ENCODE measurements around the gene PSG11. TPM values are rescaled to one million over a fixed set of nuclear protein-coding genes. Genes with fewer than 3 reads are reported as not detected.
"Not testable (repeated sequence)": the region's sequence is repeated elsewhere in the genome, so short reads cannot be mapped to it uniquely, and the experiment has no call there.

PSG11 gene
- not detected for total RNA-seq

DNA sequence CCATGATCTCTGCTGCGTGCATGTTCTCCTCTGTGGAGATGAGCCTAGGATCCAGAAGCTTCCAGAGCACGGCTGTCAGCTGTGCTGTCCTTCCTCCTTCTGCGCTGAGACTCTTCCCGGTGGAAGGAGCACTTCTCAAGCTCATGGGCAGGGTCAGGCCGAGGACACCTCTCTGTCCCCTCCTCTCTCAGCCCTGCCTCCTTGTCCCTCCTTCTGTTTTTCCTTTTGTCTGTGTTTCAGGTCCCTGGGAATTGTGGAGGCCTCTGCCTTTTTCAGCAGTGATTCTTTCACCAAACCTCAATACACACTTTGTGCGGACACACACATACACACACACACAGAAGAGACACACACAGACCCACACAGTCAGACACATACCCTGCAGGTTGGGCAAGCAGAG lies at the start of gene PSG11:
Gene PSG11 (minus strand): TSS at position 101 of the 400 bp plus-strand sequence. CDS start 97 bp downstream, at position 4.
- H3K4me3 ChIP-seq; H3K27me3 ChIP-seq; H3K9me3 ChIP-seq; H3K27ac ChIP-seq; intact Hi-C loops (cut with DNase I; ENCODE audit: low total_unique reads); in situ Hi-C loops (cut with MboI; ENCODE audit: low sequenced_read_pairs in 4 of 4); DNase-seq; ATAC-seq; H3K36me3 ChIP-seq; H3K4me1 ChIP-seq: not testable (repeated sequence)

DNA sequence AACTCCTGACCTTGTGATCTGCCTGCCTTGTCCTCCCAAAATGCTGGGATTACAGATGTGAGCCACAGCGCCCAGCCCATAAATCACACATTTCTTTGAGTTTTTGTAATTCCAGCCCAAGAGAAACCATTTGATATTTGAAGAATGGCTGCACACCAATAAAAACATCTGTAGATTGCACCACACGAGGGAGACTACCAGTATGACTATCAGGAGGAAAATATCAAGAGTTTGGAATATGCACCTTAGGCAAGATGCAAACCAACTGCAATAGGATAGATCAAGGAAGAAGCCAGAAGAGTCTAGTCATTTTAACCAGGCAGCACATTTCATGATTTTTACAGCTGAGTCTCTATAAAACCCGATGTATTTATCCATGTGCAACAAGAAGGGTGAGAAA lies 36.1 kb upstream of the PSG11 start:
- H3K27ac ChIP-seq; in situ Hi-C loops (cut with MboI; ENCODE audit: low sequenced_read_pairs in 4 of 4); H3K9me3 ChIP-seq; intact Hi-C loops (cut with DNase I; ENCODE audit: low total_unique reads); ATAC-seq; H3K36me3 ChIP-seq; H3K4me1 ChIP-seq; H3K4me3 ChIP-seq; DNase-seq; H3K27me3 ChIP-seq: not testable (repeated sequence)

DNA sequence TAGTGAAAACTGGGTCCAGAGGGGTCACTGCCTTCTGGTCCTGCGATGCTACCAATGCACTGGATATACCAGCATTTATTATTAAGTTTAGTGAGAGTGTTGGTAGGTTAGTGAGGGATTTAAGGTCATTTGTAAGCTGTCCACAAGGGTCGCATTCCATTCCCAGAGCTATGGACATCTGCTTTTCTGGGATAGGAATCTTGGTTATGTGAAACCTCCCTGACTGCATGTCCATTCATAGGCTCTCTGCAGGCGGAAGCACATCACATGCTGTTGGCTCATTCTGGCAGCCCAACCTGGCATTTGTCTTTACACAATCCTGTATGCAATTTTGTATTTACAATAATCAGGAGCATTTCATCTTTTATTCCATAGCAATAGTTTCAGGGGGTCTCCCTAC lies 35.1 kb upstream of the PSG11 start:
- intact Hi-C loops (cut with DNase I; ENCODE audit: low total_unique reads); in situ Hi-C loops (cut with MboI; ENCODE audit: low sequenced_read_pairs in 4 of 4); H3K4me3 ChIP-seq: not testable (repeated sequence)

DNA sequence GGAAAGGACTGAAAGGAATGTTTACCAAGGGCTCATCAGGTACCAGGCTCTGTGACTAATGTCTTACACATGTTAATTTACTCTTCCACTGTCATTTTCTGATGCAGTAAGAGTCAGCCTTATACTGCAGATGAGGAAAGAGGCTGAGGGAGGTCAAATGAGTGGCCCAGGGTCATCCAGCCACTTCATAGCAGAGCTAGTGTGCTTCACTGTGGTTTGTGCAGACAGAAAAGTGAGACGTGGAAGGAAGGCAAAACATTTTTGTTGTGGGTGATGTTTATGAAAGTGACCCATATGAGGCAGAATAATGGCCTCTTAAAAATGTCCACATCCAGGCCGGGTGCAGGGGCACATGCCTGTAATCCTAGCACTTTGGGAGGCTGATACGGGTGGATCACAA lies 34.0 kb upstream of the PSG11 start:
- DNase-seq; in situ Hi-C loops (cut with MboI; ENCODE audit: low sequenced_read_pairs in 4 of 4); H3K36me3 ChIP-seq; H3K27me3 ChIP-seq; H3K9me3 ChIP-seq; H3K4me3 ChIP-seq; intact Hi-C loops (cut with DNase I; ENCODE audit: low total_unique reads); H3K27ac ChIP-seq; ATAC-seq; H3K4me1 ChIP-seq: not testable (repeated sequence)

More for the DNA sequence above, 35.1 kb upstream of the PSG11 start:
- H3K27me3 ChIP-seq, H3K4me1 ChIP-seq, DNase-seq, H3K9me3 ChIP-seq, H3K36me3 ChIP-seq, ATAC-seq, H3K27ac ChIP-seq: not testable (repeated sequence)

DNA sequence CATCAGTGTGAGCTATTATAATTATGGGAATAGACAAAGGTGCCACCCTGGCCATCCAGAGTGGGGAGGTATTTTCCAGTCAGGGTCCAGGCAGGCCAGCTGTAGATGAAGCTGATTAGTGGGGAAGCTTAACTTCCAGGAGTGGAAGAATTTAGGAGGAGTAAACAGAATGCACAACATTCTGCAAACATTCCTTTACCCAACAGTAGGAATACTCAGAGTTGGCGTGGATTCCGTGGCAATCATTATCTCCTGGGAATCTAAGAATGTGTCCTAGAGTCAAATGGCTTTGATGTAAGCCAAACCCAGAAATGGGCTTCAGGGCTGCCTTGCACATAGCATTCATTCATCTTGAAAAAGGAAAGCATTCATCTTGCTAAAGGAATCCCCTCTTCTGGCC lies 33.2 kb upstream of the PSG11 start:
- intact Hi-C loops (cut with DNase I; ENCODE audit: low total_unique reads); ATAC-seq: not testable (repeated sequence)

DNA sequence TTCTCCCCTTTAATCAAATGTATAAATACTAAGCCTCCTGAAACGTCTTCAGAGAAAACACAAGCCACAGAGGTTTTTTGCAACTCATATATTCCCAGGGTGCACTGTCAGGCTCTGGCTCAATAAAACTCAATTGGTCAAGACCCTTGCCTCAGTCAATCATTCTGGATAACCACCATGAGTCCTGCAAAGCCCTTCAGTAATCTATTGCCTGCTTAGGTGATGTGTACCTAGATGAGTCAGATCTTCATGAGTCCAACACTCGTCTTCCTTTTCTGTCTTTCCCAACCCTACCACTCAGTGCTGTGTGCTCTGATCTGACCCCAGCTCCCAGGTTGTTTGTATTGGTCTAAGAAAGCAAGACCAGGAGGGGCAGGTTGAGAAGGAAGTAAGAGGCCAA lies 32.2 kb upstream of the PSG11 start:
- H3K4me3 ChIP-seq; ATAC-seq; H3K36me3 ChIP-seq; DNase-seq; in situ Hi-C loops (cut with MboI; ENCODE audit: low sequenced_read_pairs in 4 of 4); H3K27ac ChIP-seq; intact Hi-C loops (cut with DNase I; ENCODE audit: low total_unique reads); H3K9me3 ChIP-seq; H3K27me3 ChIP-seq; H3K4me1 ChIP-seq: not testable (repeated sequence)

More for the DNA sequence above, 33.2 kb upstream of the PSG11 start:
- in situ Hi-C loops (cut with MboI; ENCODE audit: low sequenced_read_pairs in 4 of 4); H3K4me1 ChIP-seq; DNase-seq; H3K9me3 ChIP-seq; H3K36me3 ChIP-seq; H3K27me3 ChIP-seq; H3K27ac ChIP-seq; H3K4me3 ChIP-seq: not testable (repeated sequence)

DNA sequence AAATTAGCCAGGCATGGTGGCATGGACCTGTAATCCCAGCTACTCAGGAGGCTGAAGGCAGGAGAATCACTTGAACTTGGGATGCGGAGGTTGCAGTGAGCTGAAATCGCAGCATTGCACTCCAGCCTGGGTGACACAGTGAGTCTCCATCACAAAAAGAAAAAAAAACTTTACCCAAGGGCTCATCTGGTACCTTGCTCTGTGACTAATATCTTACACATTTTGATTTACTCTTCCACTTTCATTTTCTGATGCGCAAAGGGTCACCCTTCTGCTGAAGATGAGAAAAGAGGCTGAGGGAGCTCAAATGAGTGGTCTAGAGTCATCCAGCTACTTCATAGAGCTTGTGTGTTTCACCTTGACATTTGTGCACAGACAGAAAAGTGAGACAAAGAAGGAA lies 21.7 kb upstream of the PSG11 start:
- H3K9me3 ChIP-seq; H3K27me3 ChIP-seq; intact Hi-C loops (cut with DNase I; ENCODE audit: low total_unique reads); ATAC-seq; H3K4me3 ChIP-seq; H3K36me3 ChIP-seq; in situ Hi-C loops (cut with MboI; ENCODE audit: low sequenced_read_pairs in 4 of 4); DNase-seq; H3K4me1 ChIP-seq; H3K27ac ChIP-seq: not testable (repeated sequence)

DNA sequence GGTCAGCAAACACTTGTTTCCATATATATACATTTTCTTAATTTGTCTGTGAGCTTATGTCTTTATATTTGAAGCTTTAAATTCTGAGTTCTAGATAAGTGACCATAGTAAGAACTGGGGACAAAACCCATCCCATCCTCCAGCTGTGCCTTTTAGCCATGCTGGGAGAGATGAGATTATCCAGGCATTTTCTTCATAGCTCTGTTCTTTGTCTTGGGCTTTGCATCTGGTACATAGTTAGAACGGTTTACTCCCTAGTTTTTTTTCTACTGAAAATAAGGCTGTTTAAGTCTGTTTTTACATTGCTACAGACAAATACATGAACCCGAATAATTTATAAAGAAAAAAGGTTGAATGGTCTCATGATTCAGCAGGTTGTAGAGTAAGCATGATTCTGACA lies 20.3 kb upstream of the PSG11 start:
- H3K36me3 ChIP-seq; H3K27me3 ChIP-seq; H3K4me1 ChIP-seq; in situ Hi-C loops (cut with MboI; ENCODE audit: low sequenced_read_pairs in 4 of 4); ATAC-seq; H3K9me3 ChIP-seq; DNase-seq; H3K4me3 ChIP-seq; intact Hi-C loops (cut with DNase I; ENCODE audit: low total_unique reads); H3K27ac ChIP-seq: not testable (repeated sequence)

DNA sequence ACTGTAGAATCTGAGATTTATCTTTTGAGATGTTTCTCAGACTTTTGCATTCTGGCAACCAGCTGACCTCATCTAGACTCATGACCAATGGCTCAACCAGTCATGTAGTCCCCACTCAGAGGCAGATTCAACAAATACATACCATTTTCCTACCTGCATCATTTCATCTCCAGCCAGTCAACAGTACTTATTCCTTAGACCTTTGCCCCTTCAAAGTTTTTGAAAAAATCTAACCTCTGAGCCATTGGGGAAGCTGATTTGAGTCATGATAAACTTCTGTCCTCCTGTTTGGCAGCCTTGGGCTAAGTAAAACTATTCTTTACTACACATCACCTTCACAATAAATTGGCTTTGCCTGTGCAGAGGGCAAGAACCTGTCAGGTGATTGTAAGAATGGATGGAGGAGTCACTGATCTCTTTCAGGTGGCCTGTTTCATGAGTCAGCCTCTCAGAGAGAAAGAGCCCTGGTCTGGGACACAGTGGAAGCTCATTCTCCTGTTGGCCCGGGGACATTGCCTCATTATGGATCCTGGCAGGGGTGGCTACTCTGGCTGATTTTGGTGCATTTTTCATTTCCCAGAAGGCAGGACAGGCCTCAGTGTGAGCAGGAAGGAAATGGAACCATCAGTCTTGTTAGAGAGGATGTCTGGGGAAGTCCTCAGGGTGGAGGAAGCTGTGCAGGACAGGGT lies 17.4 kb upstream of the PSG11 start:
- intact Hi-C loops (cut with DNase I; ENCODE audit: low total_unique reads); H3K36me3 ChIP-seq; H3K4me3 ChIP-seq: not testable (repeated sequence)

DNA sequence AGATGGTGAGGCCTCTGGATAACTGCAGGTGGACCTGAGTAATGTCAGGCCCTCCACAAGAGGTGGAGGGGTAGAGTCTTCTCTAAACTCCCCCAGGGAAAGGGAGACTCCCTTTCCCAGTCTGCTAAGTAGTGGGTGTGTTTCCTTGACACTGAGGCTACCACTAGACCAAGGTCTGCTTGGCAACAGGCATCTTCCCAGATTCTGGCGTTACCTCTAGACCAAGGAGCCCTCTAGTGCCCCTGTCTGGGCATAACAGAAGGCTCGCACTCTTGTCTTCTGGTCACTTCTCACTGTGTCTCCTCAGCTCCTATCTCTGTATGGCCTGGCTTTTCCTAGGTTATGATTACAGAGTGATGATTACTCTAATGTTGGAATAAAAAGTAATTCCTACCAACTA lies 5.4 kb upstream of the PSG11 start:
- H3K9me3 ChIP-seq; H3K36me3 ChIP-seq; in situ Hi-C loops (cut with MboI; ENCODE audit: low sequenced_read_pairs in 4 of 4); DNase-seq; H3K4me3 ChIP-seq; ATAC-seq; H3K4me1 ChIP-seq; H3K27me3 ChIP-seq; H3K27ac ChIP-seq: not testable (repeated sequence)
- intact Hi-C loops (cut with DNase I; ENCODE audit: low total_unique reads), result loop anchor here (5.0 kb wide), 1 partner anchor 99 kb away; no protein-coding TSS in a partner anchor

More for the DNA sequence above, 17.4 kb upstream of the PSG11 start:
- H3K9me3 ChIP-seq; in situ Hi-C loops (cut with MboI; ENCODE audit: low sequenced_read_pairs in 4 of 4); H3K27ac ChIP-seq; ATAC-seq; DNase-seq; H3K27me3 ChIP-seq; H3K4me1 ChIP-seq: not testable (repeated sequence)
